Measurements from ENCODE around the gene C9orf43. TPM values are rescaled to one million over a fixed set of nuclear protein-coding genes. Genes with fewer than 3 reads are reported as not detected.
A peak's percentile ranks its signal among the peaks of the same experiment; 100 is the strongest.
"Not testable (repeated sequence)": the region's sequence is repeated elsewhere in the genome, so short reads cannot be mapped to it uniquely, and the experiment has no call there.

The C9orf43 gene
- polyA plus RNA-seq, 3 donors from 2014 or later: 0.16 TPM; not detected in 2

DNA sequence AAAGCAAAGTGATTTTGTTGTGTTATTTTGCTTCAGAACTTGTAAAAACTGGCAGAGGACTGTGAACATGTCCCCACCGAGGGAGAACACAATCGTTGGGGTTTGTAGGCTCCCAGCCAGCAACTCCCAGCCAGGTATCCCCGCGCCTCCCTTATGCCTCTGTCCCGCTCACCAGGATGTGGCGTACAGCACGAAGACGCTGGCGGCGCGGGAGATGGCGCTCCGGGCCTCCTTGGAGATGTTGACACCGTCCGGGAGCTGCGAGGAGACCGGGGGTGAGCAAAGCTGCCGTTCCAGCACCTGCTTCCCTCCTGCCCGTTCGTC is 702 bp upstream of the C9orf43 start:
- peaks cover 3 to 14% (median 6%) of the 10 kb centered on the region in 3 donors for H3K27me3 Mint-ChIP-seq (ENCODE audit: low read depth in 3 of 3)
- peak overlapping the region; percentile 93 to 98 (median 96) for H3K4me3 Mint-ChIP-seq
- peaks cover 44% of the 10 kb centered on the region in 2 donors for H3K4me1 Mint-ChIP-seq
- no peak for DNase-seq
- H3K36me3 Mint-ChIP-seq: peaks cover 4 to 7% (median 4%) of the 10 kb centered on the region in 3 donors
- H3K9me3 Mint-ChIP-seq: no peaks in the 10 kb centered on the region
- peak overlapping the region; percentile 93 to 98 (median 96) for H3K27ac Mint-ChIP-seq

DNA sequence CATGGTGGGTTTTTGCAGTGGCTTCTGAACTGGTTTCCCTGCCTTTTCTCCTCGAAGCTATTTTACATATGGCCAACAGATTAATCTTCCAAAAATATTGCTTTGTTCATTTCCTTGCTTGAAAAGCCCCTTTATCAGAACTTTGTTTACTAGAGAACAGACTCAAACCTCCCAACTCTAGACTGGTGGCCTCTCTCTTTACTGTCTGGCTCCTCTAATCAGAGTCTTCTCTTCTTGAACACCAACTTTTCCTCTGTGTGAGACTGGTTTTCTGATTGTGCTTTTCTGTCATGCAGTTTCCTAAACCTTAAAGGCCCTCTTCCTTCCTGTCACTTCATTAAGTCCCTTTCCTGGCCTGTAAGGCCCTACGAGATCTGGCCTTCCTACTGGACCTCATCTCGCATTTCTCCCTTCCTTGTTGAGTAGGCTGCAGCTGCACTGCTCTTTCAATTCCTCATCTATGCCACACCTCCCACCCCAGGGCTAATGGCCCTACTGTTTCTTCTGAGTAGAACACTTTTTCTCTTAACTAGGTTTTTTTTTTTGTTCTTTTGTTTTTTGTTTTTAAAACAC is 5.7 kb downstream of the C9orf43 start:
- Mint-ChIP-seq H3K4me3 (no peak overlapping the region), H3K4me1 (peaks cover 0 to 2% of the 10 kb centered on the region in 2 donors), H3K36me3 (no peaks in the 10 kb centered on the region), H3K9me3 (no peaks in the 10 kb centered on the region), H3K27ac (no peak overlapping the region), H3K27me3 (ENCODE audit: low read depth in 3 of 3) (peaks cover 0 to 1% (median 0%) of the 10 kb centered on the region in 3 donors)
- DNase-seq: no peak

DNA sequence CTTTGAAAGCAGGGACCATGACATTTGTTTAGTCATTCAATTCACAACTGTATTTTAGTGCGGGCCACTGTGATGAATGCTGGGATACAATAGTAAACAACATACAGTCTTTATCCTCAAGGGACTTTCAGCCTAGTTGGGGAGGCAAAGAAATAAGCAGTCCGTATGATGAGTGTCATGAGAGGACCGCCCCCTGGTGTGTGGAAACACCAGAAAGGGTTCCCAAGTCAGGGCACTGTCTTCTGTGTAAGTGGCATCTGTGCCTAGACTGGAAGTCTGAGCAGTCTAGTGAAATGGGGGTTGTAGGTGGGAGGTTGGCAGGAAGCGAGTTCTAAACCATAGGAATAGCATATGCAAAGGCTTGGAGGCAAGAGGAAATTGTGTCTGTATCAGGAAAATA is 6.8 kb downstream of the C9orf43 start:
- Mint-ChIP-seq H3K27me3 (ENCODE audit: low read depth in 3 of 3) (peaks cover 0 to 2% (median 0%) of the 10 kb centered on the region in 3 donors), H3K9me3 (no peaks in the 10 kb centered on the region), H3K36me3 (no peaks in the 10 kb centered on the region), H3K4me3 (no peak overlapping the region), H3K4me1 (no peaks in the 10 kb centered on the region), H3K27ac (no peak overlapping the region)
- no peak for DNase-seq

DNA sequence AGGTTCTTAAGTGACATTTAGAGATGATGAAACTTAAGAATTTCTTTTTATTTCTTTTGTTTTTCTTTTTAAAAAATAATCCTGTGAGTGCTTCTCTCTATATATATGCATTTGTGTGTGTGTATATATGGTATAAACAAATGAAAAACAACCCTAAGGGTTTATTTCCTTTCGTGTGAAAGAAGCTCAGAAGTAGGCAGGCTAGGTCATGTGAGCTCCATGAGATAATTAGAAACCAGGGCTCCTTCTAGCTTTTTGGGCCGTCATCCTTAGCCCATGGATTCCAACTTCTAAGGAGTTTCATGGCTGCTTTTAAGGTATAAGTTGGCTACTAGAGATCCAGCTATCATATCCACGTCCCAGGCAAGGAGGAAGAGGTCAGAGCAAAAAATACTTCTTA is 11.2 kb downstream of the C9orf43 start:
- Mint-ChIP-seq H3K4me3 (no peak overlapping the region), H3K9me3 (no peaks in the 10 kb centered on the region), H3K36me3 (no peaks in the 10 kb centered on the region), H3K27me3 (ENCODE audit: low read depth in 3 of 3) (peaks cover 4 to 22% (median 8%) of the 10 kb centered on the region in 3 donors), H3K4me1 (no peaks in the 10 kb centered on the region), H3K27ac (no peak overlapping the region)
- DNase-seq: no peak

DNA sequence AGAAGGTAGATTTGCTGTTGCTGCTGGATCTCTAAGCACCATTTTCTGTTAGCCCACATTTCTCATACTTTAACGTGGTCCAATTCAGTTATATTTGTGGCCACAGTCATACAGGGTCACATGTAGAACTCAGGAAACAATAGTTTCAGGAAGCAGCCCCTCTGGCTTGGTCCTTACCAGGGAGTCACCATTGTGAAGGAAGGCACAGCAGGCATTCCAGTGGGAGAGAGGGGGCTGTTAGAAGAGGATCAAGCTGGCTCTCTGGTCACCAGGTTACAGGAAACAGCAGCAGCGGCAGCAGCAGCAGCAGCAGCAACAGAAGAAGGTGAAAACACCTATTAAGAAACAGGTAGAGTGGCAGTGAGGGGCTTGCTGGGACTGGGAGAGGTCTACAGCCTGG is 14.5 kb downstream of the C9orf43 start:
- Mint-ChIP-seq H3K4me1 (no peaks in the 10 kb centered on the region), H3K27me3 (ENCODE audit: low read depth in 3 of 3) (peaks cover 5 to 22% (median 10%) of the 10 kb centered on the region in 3 donors), H3K36me3 (no peaks in the 10 kb centered on the region), H3K4me3 (no peak overlapping the region), H3K9me3 (no peaks in the 10 kb centered on the region), H3K27ac (no peak overlapping the region)
- DNase-seq: no peak

DNA sequence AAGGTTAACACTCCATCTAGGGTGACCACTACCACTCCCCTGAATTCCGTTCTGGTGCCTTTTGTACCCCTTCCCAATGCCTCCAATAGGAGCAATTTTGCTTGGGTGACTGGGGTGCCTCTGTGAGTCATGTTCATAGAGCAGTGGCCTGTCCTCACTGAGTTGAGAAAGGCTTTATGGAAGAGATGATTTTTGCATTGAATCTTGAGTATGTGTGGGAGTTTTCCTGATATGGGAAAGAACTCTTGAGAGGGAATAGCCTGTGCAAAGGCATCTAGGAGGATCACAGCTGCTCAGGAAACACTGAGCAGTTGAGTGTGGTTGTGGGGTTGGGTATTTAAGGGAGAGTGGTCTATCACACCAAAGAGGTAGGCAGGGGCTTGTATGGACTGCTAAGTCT is 16.2 kb downstream of the C9orf43 start:
- Mint-ChIP-seq H3K4me3 (no peak overlapping the region), H3K27me3 (ENCODE audit: low read depth in 3 of 3) (peaks cover 5 to 22% (median 10%) of the 10 kb centered on the region in 3 donors), H3K27ac (no peak overlapping the region), H3K36me3 (no peaks in the 10 kb centered on the region), H3K4me1 (no peaks in the 10 kb centered on the region), H3K9me3 (no peaks in the 10 kb centered on the region)
- no peak for DNase-seq

DNA sequence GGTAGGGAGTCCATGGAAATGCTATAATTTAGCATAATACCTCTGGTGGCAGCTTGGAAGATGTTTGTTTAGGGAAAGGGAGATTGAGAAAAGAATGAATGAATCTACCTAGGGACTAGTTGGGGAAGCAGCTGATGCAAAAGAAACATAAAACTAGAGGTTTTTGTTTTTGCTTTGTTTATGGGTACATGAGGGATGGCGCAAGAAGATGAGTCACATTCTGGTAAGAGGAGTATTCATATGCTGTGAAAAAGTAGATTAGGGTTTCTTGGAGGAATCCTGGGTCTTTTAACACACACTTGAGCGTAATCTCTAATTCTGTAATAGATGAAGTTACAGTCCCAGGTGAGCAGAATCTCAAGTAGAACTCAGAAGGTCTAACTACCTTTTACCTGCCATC is 17.1 kb downstream of the C9orf43 start:
- Mint-ChIP-seq H3K27me3 (ENCODE audit: low read depth in 3 of 3) (peaks cover 5 to 18% (median 11%) of the 10 kb centered on the region in 3 donors), H3K4me1 (no peaks in the 10 kb centered on the region), H3K36me3 (no peaks in the 10 kb centered on the region), H3K27ac (no peak overlapping the region), H3K9me3 (no peaks in the 10 kb centered on the region), H3K4me3 (no peak overlapping the region)
- no peak for DNase-seq

DNA sequence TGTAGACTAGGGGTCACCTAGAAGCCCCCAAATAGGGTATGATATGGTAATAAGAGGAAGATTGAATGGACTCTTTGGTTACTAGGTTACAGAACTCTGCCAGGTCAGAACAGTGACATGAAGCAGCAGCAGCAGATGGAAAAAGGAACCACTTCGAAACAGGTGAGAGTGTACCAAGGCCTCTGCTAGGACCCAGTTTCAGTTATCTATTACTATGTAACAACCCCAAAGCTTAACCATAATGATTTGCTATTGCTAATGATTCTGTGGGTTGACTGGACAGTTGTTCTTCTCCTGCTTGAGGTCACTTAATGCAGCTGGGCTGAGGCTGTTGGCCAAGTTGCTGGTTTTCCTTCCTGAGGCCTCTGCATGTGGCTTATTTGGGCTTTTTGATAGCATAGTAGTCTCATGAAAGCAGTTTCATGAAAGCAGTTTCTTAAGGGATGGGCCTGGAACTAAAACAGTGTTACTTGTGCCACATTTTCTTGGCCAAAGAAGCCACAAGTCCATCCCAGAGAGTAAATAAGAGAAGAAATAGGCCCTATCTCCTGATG is 17.6 kb downstream of the C9orf43 start:
- no peak for DNase-seq
- Mint-ChIP-seq H3K27me3 (ENCODE audit: low read depth in 3 of 3) (peaks cover 4 to 18% (median 11%) of the 10 kb centered on the region in 3 donors), H3K36me3 (no peaks in the 10 kb centered on the region), H3K9me3 (no peaks in the 10 kb centered on the region), H3K4me3 (no peak overlapping the region), H3K4me1 (no peaks in the 10 kb centered on the region), H3K27ac (no peak overlapping the region)

DNA sequence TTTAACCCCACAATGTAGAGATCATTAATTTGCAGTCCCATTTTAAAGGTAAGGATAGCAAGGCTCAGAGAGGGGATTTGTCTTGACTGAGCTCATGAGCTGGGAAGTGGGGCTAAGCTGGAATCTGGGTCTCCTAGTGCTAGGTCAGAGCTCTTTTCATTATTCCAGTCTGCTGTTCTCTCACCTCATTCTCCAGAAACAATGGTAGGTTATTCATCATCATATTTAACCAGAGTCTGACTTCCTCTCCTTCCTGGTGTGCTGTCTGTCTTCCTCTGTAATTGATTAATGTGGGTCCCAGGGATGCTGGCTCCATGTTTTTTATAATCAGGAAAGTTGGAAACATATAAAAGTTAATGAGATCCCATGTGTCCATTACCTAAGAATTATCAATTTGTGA is 20.6 kb downstream of the C9orf43 start:
- no peaks in the 10 kb centered on the region for H3K9me3 Mint-ChIP-seq
- peaks cover 2 to 11% (median 3%) of the 10 kb centered on the region in 3 donors for H3K27me3 Mint-ChIP-seq (ENCODE audit: low read depth in 3 of 3)
- no peaks in the 10 kb centered on the region for H3K36me3 Mint-ChIP-seq
- DNase-seq: no peak
- H3K4me3 Mint-ChIP-seq: no peak overlapping the region
- no peaks in the 10 kb centered on the region for H3K4me1 Mint-ChIP-seq
- H3K27ac Mint-ChIP-seq: no peak overlapping the region

DNA sequence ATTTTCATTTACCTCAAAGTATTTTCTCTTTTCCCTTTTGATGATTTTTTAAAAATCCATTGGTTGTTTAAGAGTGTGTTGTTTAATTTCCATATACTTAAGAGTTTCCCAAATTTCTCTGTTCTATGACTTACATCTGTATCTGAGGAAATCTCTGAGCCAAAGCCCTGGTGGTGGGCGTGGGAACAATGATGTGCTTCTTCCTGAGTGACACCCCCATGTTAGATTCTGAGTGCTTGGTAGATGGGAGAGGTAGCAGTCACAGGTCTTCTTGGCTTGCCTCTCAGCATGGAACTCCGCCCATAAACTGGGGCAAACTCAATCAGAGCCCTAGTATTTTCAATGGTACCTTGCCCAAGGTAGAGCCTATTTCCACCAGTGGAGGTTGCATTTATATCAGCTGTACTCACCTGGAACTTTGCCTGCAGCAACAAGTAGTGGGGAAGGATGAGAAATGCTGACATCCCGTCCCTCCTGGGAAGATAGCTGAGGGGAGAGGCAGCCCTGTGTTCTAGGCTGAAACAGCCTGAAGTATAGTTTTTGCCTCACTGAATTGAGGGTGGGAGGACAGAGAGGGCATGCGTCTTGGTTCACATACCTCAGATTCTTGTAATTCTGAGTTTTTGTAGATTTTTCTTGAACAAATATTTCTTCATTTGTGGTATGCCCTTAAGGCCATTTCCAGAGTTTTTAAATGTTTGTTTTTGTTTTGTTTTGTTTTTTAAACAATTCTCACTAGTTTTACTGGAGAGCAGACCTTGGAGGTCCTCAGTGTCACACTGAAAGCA is 26.4 kb downstream of the C9orf43 start:
- H3K27ac Mint-ChIP-seq: no peak overlapping the region
- H3K36me3 Mint-ChIP-seq: no peaks in the 10 kb centered on the region
- DNase-seq: no peak

DNA sequence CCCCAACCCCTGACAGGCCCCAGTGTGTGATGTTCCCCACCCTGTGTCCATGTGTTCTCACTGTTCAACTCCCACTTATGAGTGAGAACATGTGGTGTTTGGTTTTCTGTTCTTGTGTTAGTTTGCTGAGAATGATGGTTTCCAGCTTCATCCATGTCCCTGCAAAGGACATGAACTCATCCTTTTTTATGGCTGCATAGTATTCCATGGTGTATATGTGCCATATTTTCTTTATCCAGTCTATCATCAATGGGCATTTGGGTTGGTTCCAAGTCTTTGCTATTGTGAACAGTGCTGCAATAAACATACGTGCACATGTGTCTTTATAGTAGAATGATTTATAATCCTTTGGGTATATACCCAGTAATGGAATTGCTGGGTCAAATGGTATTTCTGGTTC is 27.2 kb downstream of the C9orf43 start:
- peaks cover 0 to 11% (median 3%) of the 10 kb centered on the region in 3 donors for H3K27me3 Mint-ChIP-seq (ENCODE audit: low read depth in 3 of 3)
- not testable (repeated sequence) for H3K4me3 Mint-ChIP-seq, H3K9me3 Mint-ChIP-seq, DNase-seq, H3K4me1 Mint-ChIP-seq, H3K27ac Mint-ChIP-seq, H3K36me3 Mint-ChIP-seq

More for the DNA sequence above, 26.4 kb downstream of the C9orf43 start:
- H3K4me3 Mint-ChIP-seq: no peak overlapping the region
- peaks cover 0 to 13% (median 3%) of the 10 kb centered on the region in 3 donors for H3K27me3 Mint-ChIP-seq (ENCODE audit: low read depth in 3 of 3)
- H3K4me1 Mint-ChIP-seq: no peaks in the 10 kb centered on the region
- H3K9me3 Mint-ChIP-seq: no peaks in the 10 kb centered on the region

DNA sequence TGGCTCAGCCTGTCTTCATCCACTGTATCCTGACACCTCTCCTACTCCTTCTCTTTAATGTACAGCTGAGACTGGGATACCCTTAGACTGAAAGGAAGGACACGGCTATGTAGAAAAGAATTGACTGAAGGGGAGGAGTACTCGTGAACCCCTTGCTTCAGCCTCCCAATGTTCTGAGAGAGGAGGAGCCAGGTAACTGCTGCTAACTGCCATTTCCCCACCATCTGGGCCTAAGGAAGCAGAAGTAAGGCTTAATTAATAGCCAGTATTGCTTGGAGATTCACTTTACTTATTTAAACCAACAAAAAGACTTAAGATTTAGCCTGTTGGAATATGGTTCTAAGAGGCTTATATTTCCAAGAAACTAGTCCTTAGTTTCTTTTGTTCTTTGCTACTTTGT is 34.2 kb downstream of the C9orf43 start:
- Mint-ChIP-seq H3K4me1 (peaks cover 2 to 7% of the 10 kb centered on the region in 2 donors), H3K36me3 (no peaks in the 10 kb centered on the region), H3K4me3 (no peak overlapping the region), H3K27me3 (ENCODE audit: low read depth in 3 of 3) (no peaks in the 10 kb centered on the region), H3K27ac (no peak overlapping the region), H3K9me3 (no peaks in the 10 kb centered on the region)
- no peak for DNase-seq

DNA sequence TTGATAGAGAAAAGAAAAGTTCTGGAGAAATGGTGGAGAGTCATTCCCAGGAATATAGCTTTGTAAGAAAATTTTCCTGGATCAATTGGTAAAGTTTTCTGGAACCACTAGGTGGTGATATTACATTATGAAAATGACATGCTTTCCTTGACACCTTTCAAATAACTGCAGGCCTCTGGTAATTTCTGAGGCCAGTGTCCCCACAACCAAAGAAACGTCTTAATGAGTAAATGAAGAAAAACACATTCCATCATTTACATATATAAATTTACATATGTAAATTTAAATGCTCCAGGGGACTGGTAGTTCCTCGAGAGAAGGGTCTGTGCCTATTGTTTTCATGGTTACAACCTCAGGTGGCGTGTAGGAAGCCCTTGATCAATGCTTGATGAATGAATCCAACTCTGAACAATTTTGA is 35.8 kb downstream of the C9orf43 start:
- Mint-ChIP-seq H3K27ac (no peak overlapping the region), H3K4me1 (peaks cover 2 to 7% of the 10 kb centered on the region in 2 donors), H3K27me3 (ENCODE audit: low read depth in 3 of 3) (no peaks in the 10 kb centered on the region), H3K9me3 (no peaks in the 10 kb centered on the region), H3K4me3 (no peak overlapping the region), H3K36me3 (peaks cover 0 to 4% (median 0%) of the 10 kb centered on the region in 3 donors)
- DNase-seq: peak; percentile 48 to 58 (median 49)

DNA sequence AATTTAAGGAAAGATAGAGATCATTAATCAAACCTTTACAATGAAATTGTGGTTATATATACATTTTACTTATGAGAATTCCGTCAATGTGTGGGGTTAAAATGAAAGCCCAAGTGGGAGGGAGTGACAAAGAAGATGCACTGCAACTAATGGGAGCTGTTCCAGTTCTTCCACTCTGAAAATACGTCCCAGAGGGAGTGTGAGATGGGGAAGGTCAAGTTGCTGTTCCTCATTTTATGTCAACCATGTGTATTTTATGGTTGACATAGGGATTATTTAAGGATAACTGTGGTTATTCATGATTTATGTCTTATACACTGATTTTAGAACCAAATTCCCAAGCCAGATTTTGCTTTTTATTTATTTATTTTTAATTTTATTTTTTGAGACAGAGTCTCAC is 38.8 kb downstream of the C9orf43 start:
- Mint-ChIP-seq H3K36me3 (peaks cover 0 to 4% (median 0%) of the 10 kb centered on the region in 3 donors), H3K27ac (no peak overlapping the region), H3K4me3 (no peak overlapping the region), H3K4me1 (peaks cover 2 to 7% of the 10 kb centered on the region in 2 donors), H3K9me3 (no peaks in the 10 kb centered on the region), H3K27me3 (ENCODE audit: low read depth in 3 of 3) (peaks cover 0 to 2% (median 0%) of the 10 kb centered on the region in 3 donors)
- DNase-seq: no peak

Measured in immature natural killer cell (primary cell).